Natural killer cell (primary cell): ENCODE measurements around the gene FUBP1. TPM values are rescaled to one million over a fixed set of nuclear protein-coding genes. Genes with fewer than 3 reads are reported as not detected.

Experiments used
- ATAC-seq, 3 donors: fragments of 150-1000 bp in 2 of 3; fragments of 200-7000 bp in 1 of 3; cut with Tn5 transposase; 1 replicate in 1 of 3; 2 replicates in 2 of 3; pipeline ENCODE4 v1.10.0; 2021; ENCODE audit warnings: mild to moderate bottlenecking in 2 of 3, moderate library complexity in 2 of 3
- DNase-seq, 2 donors: peaks; one replicate each; pipeline versions ENCODE4 v3.0.0 to v3.0.0-alpha.2; 2013 to 2021; ENCODE audit warnings: mixed read lengths in 1 of 2
- H3K27ac ChIP-seq: one replicate; pipeline ENCODE4 v1.5.1; 2013; ENCODE audit warnings: mild to moderate bottlenecking, low read length
- H3K27me3 ChIP-seq: one replicate; pipeline ENCODE4 v1.6.1; 2013; ENCODE audit warnings: low read length; ENCODE audit not compliant: control insufficient read depth, insufficient read depth
- H3K36me3 ChIP-seq: one replicate; pipeline ENCODE4 v1.6.1; 2013; ENCODE audit warnings: low read length; ENCODE audit not compliant: control insufficient read depth, insufficient read depth
- H3K4me1 ChIP-seq: one replicate; pipeline ENCODE4 v1.6.1; 2013; ENCODE audit warnings: low read length; ENCODE audit not compliant: control insufficient read depth, insufficient read depth
- H3K4me3 ChIP-seq: one replicate; pipeline ENCODE4 v1.5.1; 2013; ENCODE audit warnings: low read length
- H3K9me3 ChIP-seq: one replicate; pipeline ENCODE4 v1.6.1; 2013; ENCODE audit warnings: low read length; ENCODE audit not compliant: control insufficient read depth, insufficient read depth
- H3K27ac Mint-ChIP-seq, 2 donors: one replicate each; pipeline ENCODE4 v1.8.0; 2022; ENCODE audit warnings: mild to moderate bottlenecking in 2 of 2, mixed read lengths in 2 of 2, moderate library complexity in 1 of 2
- H3K27me3 Mint-ChIP-seq, 2 donors: one replicate each; pipeline ENCODE4 v1.8.0; 2022; ENCODE audit warnings: low read depth in 2 of 2, mixed read lengths in 2 of 2
- H3K36me3 Mint-ChIP-seq: one replicate; pipeline ENCODE4 v1.8.0; 2022; ENCODE audit warnings: mixed read lengths
- H3K4me1 Mint-ChIP-seq, 2 donors: one replicate each; pipeline ENCODE4 v1.8.0; 2022; ENCODE audit warnings: mixed read lengths in 2 of 2
- H3K4me3 Mint-ChIP-seq: one replicate; pipeline ENCODE4 v1.8.0; 2022; ENCODE audit warnings: mild to moderate bottlenecking, moderate library complexity, mixed read lengths
- H3K9me3 Mint-ChIP-seq, 2 donors: one replicate each; pipeline ENCODE4 v1.8.0; 2022; ENCODE audit warnings: mixed read lengths in 2 of 2
- CTCF ChIP-seq: fragments of 200-600 bp; IDR thresholded peaks from one replicate; pipeline ENCODE4 v1.8.0; 2022; ENCODE audit warnings: antibody characterized with exemption
- WGBS: methylation state at CpG from one replicate; pipeline ENCODE4 v1.1.7; 2013; ENCODE audit warnings: missing lambda C conversion rate; ENCODE audit not compliant: insufficient coverage; 5-methylcytosine and 5-hydroxymethylcytosine counted together
- intact Hi-C: fragments of 100-400 bp; cut with micrococcal nuclease; formaldehyde crosslinking; loops from one replicate; pipeline ENCODE4 v1.14.2; 2022
- total RNA-seq, 4 donors: library from RNA; stranded (reverse); fragments of 120-200 nt in 1 of 4; gene quantifications; one replicate each; pipeline versions ENCODE4 v1.2.3 to v1.2.4, GENCODE V29; 2013 to 2022

FUBP1 gene
- total RNA-seq, 3 donors from 2014 or later (not counting 1 experiment from before 2014, with no cell fraction given): 247 to 285 (median 249) TPM

- Mint-ChIP-seq H3K36me3 (no peaks in the 10 kb centered on the region), H3K9me3 (no peaks in the 10 kb centered on the region), H3K27ac (no peak overlapping the region), H3K27me3 (no peaks in the 10 kb centered on the region), H3K4me1 (peaks cover 6 to 16% of the 10 kb centered on the region in 2 donors), H3K4me3 (no peak overlapping the region)
- no peak for DNase-seq
- no peak for ATAC-seq
- WGBS: no CpG with 5 or more reads among the region's 2 CpGs
- Histone ChIP-seq H3K36me3 (peaks cover 2% of the 10 kb centered on the region), H3K9me3 (no peaks in the 10 kb centered on the region), H3K27ac (no peak overlapping the region), H3K4me3 (no peak overlapping the region), H3K27me3 (no peaks in the 10 kb centered on the region), H3K4me1 (no peaks in the 10 kb centered on the region)
- TF ChIP-seq CTCF: no peak
- intact Hi-C loops: no loop called here
Observed at GRCh38 chr1:78011050-78011449, 32.2 kb upstream of the FUBP1 start.

GRCh38 chr1:78009836-78010235 lies 31.0 kb upstream of the FUBP1 start:
- Mint-ChIP-seq H3K9me3 (no peaks in the 10 kb centered on the region), H3K4me1 (peaks cover 18 to 26% of the 10 kb centered on the region in 2 donors), H3K27me3 (no peaks in the 10 kb centered on the region), H3K36me3 (no peaks in the 10 kb centered on the region), H3K4me3 (no peak overlapping the region), H3K27ac (no peak overlapping the region)
- no peak for ATAC-seq
- Histone ChIP-seq H3K36me3 (peaks cover 2% of the 10 kb centered on the region), H3K4me1 (no peaks in the 10 kb centered on the region), H3K9me3 (no peaks in the 10 kb centered on the region), H3K27ac (no peak overlapping the region), H3K27me3 (no peaks in the 10 kb centered on the region), H3K4me3 (no peak overlapping the region)
- no peak for TF ChIP-seq CTCF
- intact Hi-C loops: no loop called here
- DNase-seq: no peak
- 100% methylated on average over 2 of the region's 3 CpGs for WGBS

- Mint-ChIP-seq H3K27ac (no peak overlapping the region), H3K9me3 (no peaks in the 10 kb centered on the region), H3K27me3 (no peaks in the 10 kb centered on the region), H3K4me3 (no peak overlapping the region), H3K4me1 (peaks cover 23 to 32% of the 10 kb centered on the region in 2 donors), H3K36me3 (no peaks in the 10 kb centered on the region)
- H3K27me3 ChIP-seq: no peaks in the 10 kb centered on the region
- no peak for TF ChIP-seq CTCF
- H3K36me3 ChIP-seq: peaks cover under 1% of the 10 kb centered on the region
- 97% methylated on average over 2 of the region's 3 CpGs for WGBS
- no peak for DNase-seq
- H3K4me3 ChIP-seq: no peak overlapping the region
- no peak overlapping the region for H3K27ac ChIP-seq
- intact Hi-C loops: no loop called here
- no peaks in the 10 kb centered on the region for H3K9me3 ChIP-seq
- ATAC-seq: no peak
- no peaks in the 10 kb centered on the region for H3K4me1 ChIP-seq
Observed at GRCh38 chr1:78009276-78009675, 30.4 kb upstream of the FUBP1 start.

GRCh38 chr1:78007677-78008341 lies 28.9 kb upstream of the FUBP1 start:
- WGBS: no CpG with 5 or more reads among the region's 4 CpGs
- Histone ChIP-seq H3K27me3 (no peaks in the 10 kb centered on the region), H3K9me3 (no peaks in the 10 kb centered on the region), H3K36me3 (no peaks in the 10 kb centered on the region), H3K4me1 (no peaks in the 10 kb centered on the region), H3K4me3 (no peak overlapping the region), H3K27ac (no peak overlapping the region)
- Mint-ChIP-seq H3K4me3 (no peak overlapping the region), H3K27me3 (no peaks in the 10 kb centered on the region), H3K4me1 (peaks cover 23 to 33% of the 10 kb centered on the region in 2 donors), H3K27ac (no peak overlapping the region), H3K36me3 (no peaks in the 10 kb centered on the region), H3K9me3 (no peaks in the 10 kb centered on the region)
- no peak for TF ChIP-seq CTCF
- intact Hi-C loops: no loop called here
- ATAC-seq (no peak), DNase-seq (no peak)
